Omental fat pad (tissue), 4 donors: ENCODE results near the gene COL4A6. TPM values are rescaled to one million over a fixed set of nuclear protein-coding genes. Genes with fewer than 3 reads are reported as not detected.

Source experiments
- ATAC-seq: fragments of 150-250 bp; one replicate; pipeline ENCODE4 v1.9.1; 2016; ENCODE audit warnings: mild to moderate bottlenecking, moderate library complexity; ENCODE audit not compliant: low FRiP score
- DNase-seq: peaks from one replicate; pipeline ENCODE4 v3.0.0-alpha.2; 2019; ENCODE audit warnings: low spot score
- CTCF ChIP-seq, 3 donors: fragments of 450-650 bp; IDR thresholded peaks; one replicate each; pipeline ENCODE4 v1.5.1; 2016 to 2017; ENCODE audit warnings: antibody characterized with exemption in 3 of 3, mild to moderate bottlenecking in 3 of 3, moderate library complexity in 2 of 3
- total RNA-seq, 4 donors: library from RNA; depleted of rRNA; stranded (reverse); fragments of >200 nt; gene quantifications; one replicate each; pipeline ENCODE4 v1.1.0, GENCODE V29; 2016

The COL4A6 gene
- total RNA-seq, 4 donors from 2014 or later = 0.38 to 4.5 (median 2.4) TPM

GRCh38 chrX:108219949-108220601 lies 218.1 kb downstream of the COL4A6 start:
- TF ChIP-seq CTCF (IDR thresholded peaks at IDR 0.05) = no peak
- ATAC-seq (no peak), DNase-seq (no peak)

- TF ChIP-seq CTCF (IDR thresholded peaks at IDR 0.05) = no peak
- no peak for ATAC-seq
- no peak for DNase-seq
Observed at GRCh38 chrX:108217876-108218275, 220.3 kb downstream of the COL4A6 start.

- ATAC-seq = peak; percentile 43
Observed at GRCh38 chrX:108216919-108217571, 221.2 kb downstream of the COL4A6 start.

GRCh38 chrX:108216405-108216804 lies 221.8 kb downstream of the COL4A6 start:
- DNase-seq = no peak
- no peak for TF ChIP-seq CTCF (IDR thresholded peaks at IDR 0.05)
- no peak for ATAC-seq

More at GRCh38 chrX:108216919-108217571, 221.2 kb downstream of the COL4A6 start:
- DNase-seq = no peak
- TF ChIP-seq CTCF (IDR thresholded peaks at IDR 0.05) = no peak

- DNase-seq (no peak), ATAC-seq (no peak)
Observed at GRCh38 chrX:108211301-108211700, 226.9 kb downstream of the COL4A6 start.

GRCh38 chrX:108209006-108209554 lies 229.1 kb downstream of the COL4A6 start:
- no peak for ATAC-seq
- TF ChIP-seq CTCF (IDR thresholded peaks at IDR 0.05) = no peak

More at GRCh38 chrX:108211301-108211700, 226.9 kb downstream of the COL4A6 start:
- TF ChIP-seq CTCF (IDR thresholded peaks at IDR 0.05) = no peak

More at GRCh38 chrX:108209006-108209554, 229.1 kb downstream of the COL4A6 start:
- DNase-seq = no peak
